SK-N-SH (cell line): Measurements from ENCODE around the gene EVI5. TPM values are rescaled to one million over a fixed set of nuclear protein-coding genes. Genes with fewer than 3 reads are reported as not detected.

Experiments
- CTCF ChIA-PET: fragments of 300-600, 350-600 bp; formaldehyde crosslinking; extraction: SDS; loops from one replicate; lab custom pipeline; 2021; lab: Yijun Ruan, JAX
- POLR2A ChIA-PET: fragments of 350-600 bp; sonication (Branson Sonifier 250); formaldehyde crosslinking; extraction: SDS; loops from one replicate; lab custom pipeline; 2020; ENCODE audit warnings: antibody characterized with exemption, inconsistent platforms; lab: Yijun Ruan, JAX
- DNase-seq: peaks from one replicate; pipeline ENCODE4 v3.0.0; 2012
- H2AFZ ChIP-seq: fragments of 200-600 bp; sonication (generic); 2 replicates; pipeline ENCODE4 v1.8.1; 2016; ENCODE audit warnings: antibody characterized with exemption, mild to moderate bottlenecking, low read depth
- H3F3A ChIP-seq: fragments of 200-600 bp; sonication (generic); replicated peaks from 2 replicates; pipeline ENCODE3; 2016; ENCODE audit warnings: antibody characterized with exemption, mild to moderate bottlenecking; ENCODE audit not compliant: insufficient read depth
- H3K27ac ChIP-seq, 2 experiments: fragments of 200-500 bp in 1 of 2; fragments of 200-600 bp in 1 of 2; sonication (Bioruptor generic) in 1 of 2; sonication (generic), shearing (Covaris generic) in 1 of 2; 2 replicates each; pipeline versions ENCODE4 v1.5.1 to v1.6.1; 2014 to 2016; ENCODE audit warnings: low read depth in 2 of 2, inconsistent platforms in 1 of 2, low read length in 1 of 2, mild to moderate bottlenecking in 1 of 2, mixed read lengths in 1 of 2
- H3K27me3 ChIP-seq: fragments of 200-600 bp; sonication (generic), shearing (Covaris generic); 2 replicates; pipeline ENCODE4 v1.6.1; 2016; ENCODE audit warnings: mixed run types; ENCODE audit not compliant: insufficient read depth
- H3K36me3 ChIP-seq, 2 experiments: fragments of 200-500 bp in 1 of 2; fragments of 200-600 bp in 1 of 2; sonication (Bioruptor generic) in 1 of 2; sonication (generic) in 1 of 2; replicated peaks in 1 of 2; 2 replicates each; pipeline versions ENCODE3 to v1.5.1; 2014 to 2016; ENCODE audit warnings: low read length in 1 of 2, mild to moderate bottlenecking in 1 of 2; ENCODE audit not compliant: insufficient read depth in 2 of 2, control insufficient read depth in 1 of 2
- H3K4me1 ChIP-seq, 2 experiments: fragments of 200-500 bp in 1 of 2; fragments of 200-600 bp in 1 of 2; sonication (Bioruptor generic) in 1 of 2; sonication (generic), shearing (Covaris generic) in 1 of 2; 2 replicates each; pipeline versions ENCODE4 v1.5.1 to v1.6.1; 2014 to 2016; ENCODE audit warnings: low read depth in 1 of 2, low read length in 1 of 2, mixed run types in 1 of 2; ENCODE audit not compliant: insufficient read depth in 2 of 2, control insufficient read depth in 1 of 2
- H3K4me2 ChIP-seq: fragments of 200-600 bp; sonication (generic), shearing (Covaris generic); 2 replicates; pipeline ENCODE4 v1.6.1; 2017; ENCODE audit warnings: mixed run types
- H3K4me3 ChIP-seq, 2 experiments: fragments of 200-500 bp in 1 of 2; fragments of 200-600 bp in 1 of 2; sonication (Bioruptor generic) in 1 of 2; sonication (generic), shearing (Covaris generic) in 1 of 2; 2 replicates each; pipeline versions ENCODE4 v1.5.1 to v1.8.1; 2014 to 2016; ENCODE audit warnings: low read depth in 2 of 2, inconsistent platforms in 1 of 2, low read length in 1 of 2, mild to moderate bottlenecking in 1 of 2, mixed read lengths in 1 of 2, moderate library complexity in 1 of 2
- H3K79me2 ChIP-seq: fragments of 200-600 bp; sonication (generic); 2 replicates; pipeline ENCODE4 v1.8.1; 2017; ENCODE audit warnings: mild to moderate bottlenecking; ENCODE audit not compliant: insufficient read depth
- H3K9ac ChIP-seq: fragments of 200-600 bp; sonication (generic); 2 replicates; pipeline ENCODE4 v1.6.1; 2017; ENCODE audit warnings: mixed run types
- H3K9me2 ChIP-seq: fragments of 200-600 bp; sonication (generic); 2 replicates; pipeline ENCODE4 v1.6.1; 2017; ENCODE audit warnings: mixed run types
- H3K9me3 ChIP-seq: fragments of 200-600 bp; sonication (generic); 2 replicates; pipeline ENCODE4 v1.6.1; 2017; ENCODE audit warnings: mixed run types, mild to moderate bottlenecking, moderate library complexity
- H4K20me1 ChIP-seq: fragments of 200-600 bp; sonication (generic); 2 replicates; pipeline ENCODE4 v1.6.1; 2017; ENCODE audit warnings: mild to moderate bottlenecking, mixed run types; ENCODE audit not compliant: insufficient read depth
- ELF1 ChIP-seq: IDR thresholded peaks from 2 replicates; pipeline ENCODE4 v1.4.0; 2012
- FOSL2 ChIP-seq: IDR thresholded peaks from 2 replicates; pipeline ENCODE4 v1.4.0; 2012; ENCODE audit warnings: low read depth, mild to moderate bottlenecking, moderate library complexity, borderline replicate concordance
- FOXM1 ChIP-seq: IDR thresholded peaks from 2 replicates; pipeline ENCODE4 v1.4.0; 2012; ENCODE audit warnings: low read depth, mild to moderate bottlenecking
- GABPA ChIP-seq: IDR thresholded peaks from 2 replicates; pipeline ENCODE4 v1.4.0; 2012; ENCODE audit warnings: low read depth, mild to moderate bottlenecking
- MAX ChIP-seq: IDR thresholded peaks from 2 replicates; pipeline ENCODE4 v1.4.0; 2012; ENCODE audit warnings: low read depth
- RAD21 ChIP-seq: IDR thresholded peaks from 2 replicates; pipeline ENCODE4 v1.6.1; 2012; ENCODE audit warnings: mild to moderate bottlenecking, low read length
- RCOR1 ChIP-seq: fragments of 150-350 bp; IDR thresholded peaks from 2 replicates; pipeline ENCODE4 v1.6.1; 2017; ENCODE audit warnings: antibody characterized with exemption, low read length
- REST ChIP-seq: IDR thresholded peaks from 2 replicates; pipeline ENCODE4 v1.6.1; 2012; ENCODE audit warnings: mild to moderate bottlenecking, low read depth, low read length, moderate library complexity
- WGBS: methylation state at CpG from one replicate; pipeline ENCODE4 v1.1.6; 2017; ENCODE audit warnings: low lambda C conversion rate; 5-methylcytosine and 5-hydroxymethylcytosine counted together
- polyA plus RNA-seq, 3 experiments: library from polyadenylated mRNA; depleted of rRNA; stranded (reverse); fragments of >200 nt; gene quantifications; 2 replicates each; pipeline ENCODE4 v1.2.3, GENCODE V29; 2012
- TF ChIP-seq, protein P1 (sequence below): fragments of 150-350 bp; IDR thresholded peaks from 2 replicates; pipeline ENCODE4 v1.6.1; 2016; ENCODE audit warnings: mild to moderate bottlenecking, low read depth, low read length
- TF ChIP-seq, protein P2 (sequence below): fragments of 200-600 bp; sonication (generic); IDR thresholded peaks from 2 replicates; pipeline ENCODE4 v1.6.1; 2017; ENCODE audit warnings: antibody characterized with exemption, mild to moderate bottlenecking, moderate library complexity

The EVI5 gene
- polyA plus RNA-seq, 1 of the 3 experiments (the other 2 are of a cell fraction): 5.7 TPM

GRCh38 chr1:92470216-92470615 lies 314.7 kb downstream of the EVI5 start:
- no peaks in the 10 kb centered on the region for H3F3A ChIP-seq
- WGBS: 35% methylated on average over 1 of the region's 1 CpG
- H3K4me3 ChIP-seq: no peak overlapping the region
- H3K4me1 ChIP-seq: no peaks in the 10 kb centered on the region
- H3K9me3 ChIP-seq: no peaks in the 10 kb centered on the region
- POLR2A ChIA-PET: no interaction called here
- no peaks in the 10 kb centered on the region for H3K9me2 ChIP-seq
- H3K4me2 ChIP-seq: no peak overlapping the region
- no peaks in the 10 kb centered on the region for H4K20me1 ChIP-seq
- H3K36me3 ChIP-seq: no peaks in the 10 kb centered on the region
- no peak for DNase-seq
- H3K27ac ChIP-seq: no peak overlapping the region
- CTCF ChIA-PET: interaction anchor here (0.6 to 1.0 kb wide), 2 partner anchors 473 to 930 kb away, joined by 3 to 4 read pairs; no protein-coding TSS in a partner anchor
- TF ChIP-seq FOSL2 (no peak), GABPA (no peak), RAD21 (no peak), REST (no peak), MAX (no peak), FOXM1 (no peak), ELF1 (no peak), RCOR1 (no peak)
- TF ChIP-seq, protein P1, sequence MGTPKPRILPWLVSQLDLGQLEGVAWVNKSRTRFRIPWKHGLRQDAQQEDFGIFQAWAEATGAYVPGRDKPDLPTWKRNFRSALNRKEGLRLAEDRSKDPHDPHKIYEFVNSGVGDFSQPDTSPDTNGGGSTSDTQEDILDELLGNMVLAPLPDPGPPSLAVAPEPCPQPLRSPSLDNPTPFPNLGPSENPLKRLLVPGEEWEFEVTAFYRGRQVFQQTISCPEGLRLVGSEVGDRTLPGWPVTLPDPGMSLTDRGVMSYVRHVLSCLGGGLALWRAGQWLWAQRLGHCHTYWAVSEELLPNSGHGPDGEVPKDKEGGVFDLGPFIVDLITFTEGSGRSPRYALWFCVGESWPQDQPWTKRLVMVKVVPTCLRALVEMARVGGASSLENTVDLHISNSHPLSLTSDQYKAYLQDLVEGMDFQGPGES: no peak
- TF ChIP-seq, protein P2, sequence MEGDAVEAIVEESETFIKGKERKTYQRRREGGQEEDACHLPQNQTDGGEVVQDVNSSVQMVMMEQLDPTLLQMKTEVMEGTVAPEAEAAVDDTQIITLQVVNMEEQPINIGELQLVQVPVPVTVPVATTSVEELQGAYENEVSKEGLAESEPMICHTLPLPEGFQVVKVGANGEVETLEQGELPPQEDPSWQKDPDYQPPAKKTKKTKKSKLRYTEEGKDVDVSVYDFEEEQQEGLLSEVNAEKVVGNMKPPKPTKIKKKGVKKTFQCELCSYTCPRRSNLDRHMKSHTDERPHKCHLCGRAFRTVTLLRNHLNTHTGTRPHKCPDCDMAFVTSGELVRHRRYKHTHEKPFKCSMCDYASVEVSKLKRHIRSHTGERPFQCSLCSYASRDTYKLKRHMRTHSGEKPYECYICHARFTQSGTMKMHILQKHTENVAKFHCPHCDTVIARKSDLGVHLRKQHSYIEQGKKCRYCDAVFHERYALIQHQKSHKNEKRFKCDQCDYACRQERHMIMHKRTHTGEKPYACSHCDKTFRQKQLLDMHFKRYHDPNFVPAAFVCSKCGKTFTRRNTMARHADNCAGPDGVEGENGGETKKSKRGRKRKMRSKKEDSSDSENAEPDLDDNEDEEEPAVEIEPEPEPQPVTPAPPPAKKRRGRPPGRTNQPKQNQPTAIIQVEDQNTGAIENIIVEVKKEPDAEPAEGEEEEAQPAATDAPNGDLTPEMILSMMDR: no peak
- TF ChIP-seq, all 33 proteins: peak for 0
- Histone ChIP-seq H2AFZ (no peak overlapping the region), H3K79me2 (no peaks in the 10 kb centered on the region), H3K27me3 (peaks cover 15% of the 10 kb centered on the region; the same call in 1 of the 2 replicates), H3K9ac (no peak overlapping the region)
